ENCODE data around the gene ZNF276.
"Not testable (repeated sequence)": the region's sequence is repeated elsewhere in the genome, so short reads cannot be mapped to it uniquely, and the experiment has no call there.

Gene ZNF276

GRCh38 chr16:89738072-89738377, 16.7 kb downstream of the ZNF276 start:
- DNase-seq = no peak

- no peak for DNase-seq
These were observed 17.4 kb downstream of the ZNF276 start for GRCh38 chr16:89738538-89739317.

GRCh38 chr16:89739383-89739782, 18.0 kb downstream of the ZNF276 start:
- DNase-seq = no peak

- DNase-seq = no peak
These were observed 20.1 kb downstream of the ZNF276 start for GRCh38 chr16:89741342-89742014.

- DNase-seq = no peak
These were observed 21.6 kb downstream of the ZNF276 start for GRCh38 chr16:89742948-89743347.

- DNase-seq = no peak
These were observed 23.5 kb downstream of the ZNF276 start for GRCh38 chr16:89744813-89745212.

- no peak for DNase-seq
These were observed 24.7 kb downstream of the ZNF276 start for GRCh38 chr16:89746043-89746442.

GRCh38 chr16:89748076-89748475, 26.7 kb downstream of the ZNF276 start:
- DNase-seq = no peak

- DNase-seq = no peak
These were observed 27.6 kb downstream of the ZNF276 start for GRCh38 chr16:89748921-89749320.

- no peak for DNase-seq
These were observed 28.3 kb downstream of the ZNF276 start for GRCh38 chr16:89749637-89750036.

GRCh38 chr16:89759746-89760340, 38.5 kb downstream of the ZNF276 start:
- no peak for DNase-seq

GRCh38 chr16:89761304-89761922, 40.1 kb downstream of the ZNF276 start:
- DNase-seq = no peak

GRCh38 chr16:89764711-89765201, 43.4 kb downstream of the ZNF276 start:
- no peak for DNase-seq

GRCh38 chr16:89765292-89765830, 44.0 kb downstream of the ZNF276 start:
- DNase-seq = no peak

- no peak for DNase-seq
These were observed 49.0 kb downstream of the ZNF276 start for GRCh38 chr16:89770367-89770766.

- DNase-seq = no peak
These were observed 53.9 kb downstream of the ZNF276 start for GRCh38 chr16:89775223-89775622.

- DNase-seq = not testable (repeated sequence)
These were observed 56.9 kb downstream of the ZNF276 start for GRCh38 chr16:89778211-89778610.

- no peak for DNase-seq
These were observed 58.0 kb downstream of the ZNF276 start for GRCh38 chr16:89779231-89779908.

- no peak for DNase-seq
These were observed 58.6 kb downstream of the ZNF276 start for GRCh38 chr16:89779909-89780305.

GRCh38 chr16:89782489-89782888, 61.2 kb downstream of the ZNF276 start:
- DNase-seq = no peak

GRCh38 chr16:89783952-89784351, 62.6 kb downstream of the ZNF276 start:
- not testable (repeated sequence) for DNase-seq

- no peak for DNase-seq
These were observed 63.1 kb downstream of the ZNF276 start for GRCh38 chr16:89784406-89784805.

Data from HCEC 1CT (cell line).